H1 (cell line): ENCODE measurements around the gene ATCAY. TPM values are rescaled to one million over a fixed set of nuclear protein-coding genes. Genes with fewer than 3 reads are reported as not detected.

Experiments used
- CTCF ChIA-PET: fragments of 300-600 bp; sonication (Branson Sonifier 250); formaldehyde crosslinking; loops from one replicate; lab custom pipeline; 2021; ENCODE audit not compliant: partially characterized antibody; lab: Charles Lee
- POLR2A ChIA-PET: fragments of 300-600 bp; sonication (Branson Sonifier 250); formaldehyde crosslinking; loops from one replicate; lab custom pipeline; 2021; ENCODE audit warnings: inconsistent platforms; ENCODE audit not compliant: partially characterized antibody; lab: Charles Lee
- DNase-seq, 2 experiments: peaks; one replicate each; pipeline versions ENCODE4 v3.0.0 to v3.0.0-alpha.2; 2010 to 2022; ENCODE audit warnings: low spot score in 2 of 2, low read depth in 1 of 2, mixed read lengths in 1 of 2
- FAIRE-seq: peaks from 2 replicates; lab custom pipeline; 2011; peaks lifted over from hg19 to GRCh38; lab: Jason Lieb, UNC
- H2AFZ ChIP-seq: 2 replicates; pipeline ENCODE4 v1.8.1; 2012; ENCODE audit warnings: low read length, inconsistent platforms
- H2AK5ac ChIP-seq: 2 replicates; pipeline ENCODE4 v1.6.1; 2013; ENCODE audit warnings: low read depth, low read length
- H2BK120ac ChIP-seq: replicated peaks from 2 replicates; pipeline ENCODE3; 2013; ENCODE audit warnings: low read depth, low read length, inconsistent platforms
- H2BK12ac ChIP-seq: 2 replicates; pipeline ENCODE4 v1.6.1; 2013; ENCODE audit warnings: low read depth, low read length
- H2BK15ac ChIP-seq: 2 replicates; pipeline ENCODE4 v1.6.1; 2013; ENCODE audit warnings: low read length
- H2BK20ac ChIP-seq: 2 replicates; pipeline ENCODE4 v1.6.1; 2013; ENCODE audit warnings: low read length
- H2BK5ac ChIP-seq: 2 replicates; pipeline ENCODE4 v1.6.1; 2013; ENCODE audit warnings: low read depth, low read length
- H3K14ac ChIP-seq: 2 replicates; pipeline ENCODE4 v1.6.1; 2013; ENCODE audit warnings: inconsistent platforms; ENCODE audit not compliant: insufficient read length
- H3K18ac ChIP-seq: 2 replicates; pipeline ENCODE4 v1.6.1; 2013; ENCODE audit warnings: low read length; ENCODE audit errors: extremely low read depth
- H3K23ac ChIP-seq: 2 replicates; pipeline ENCODE4 v1.6.1; 2013; ENCODE audit warnings: inconsistent platforms; ENCODE audit not compliant: insufficient read length
- H3K23me2 ChIP-seq: 2 replicates; pipeline ENCODE4 v1.6.1; 2013; ENCODE audit warnings: low read depth, low read length
- H3K27ac ChIP-seq: 2 replicates; pipeline ENCODE4 v1.6.1; 2011; ENCODE audit warnings: low read depth, low read length, inconsistent platforms
- H3K27me3 ChIP-seq, 4 experiments: replicated peaks in 1 of 4; 1 replicate in 1 of 4; 2 replicates in 3 of 4; pipeline versions ENCODE4 v1.6.1 to v1.8.1; 2011 to 2013; ENCODE audit warnings: low read length in 3 of 4, mild to moderate bottlenecking in 3 of 4, inconsistent platforms in 2 of 4, mixed read lengths in 2 of 4, moderate library complexity in 1 of 4; ENCODE audit not compliant: control insufficient read depth in 3 of 4, insufficient read depth in 3 of 4; ENCODE audit errors: extremely low read depth in 1 of 4
- H3K36me3 ChIP-seq, 4 experiments: 2 replicates each; pipeline versions ENCODE4 v1.6.1 to v1.8.1; 2011 to 2013; ENCODE audit warnings: mild to moderate bottlenecking in 4 of 4, low read length in 3 of 4, moderate library complexity in 2 of 4, control low read depth in 1 of 4, inconsistent platforms in 1 of 4; ENCODE audit not compliant: insufficient read depth in 4 of 4, control insufficient read depth in 2 of 4
- H3K4ac ChIP-seq: replicated peaks from 2 replicates; pipeline ENCODE3; 2013; ENCODE audit warnings: low read length, low read depth, mixed read lengths, inconsistent platforms; ENCODE audit not compliant: insufficient read length
- H3K4me1 ChIP-seq, 4 experiments: replicated peaks in 1 of 4; 1 replicate in 1 of 4; 2 replicates in 3 of 4; pipeline versions ENCODE4 v1.6.1 to v1.8.1; 2011 to 2013; ENCODE audit warnings: low read length in 3 of 4, inconsistent platforms in 2 of 4, mixed read lengths in 1 of 4; ENCODE audit not compliant: insufficient read depth in 4 of 4, control insufficient read depth in 3 of 4
- H3K4me2 ChIP-seq, 2 experiments: 2 replicates each; pipeline versions ENCODE4 v1.6.1 to v1.8.1; 2011 to 2013; ENCODE audit warnings: low read depth in 2 of 2, low read length in 2 of 2, control low read depth in 1 of 2, inconsistent platforms in 1 of 2, mild to moderate bottlenecking in 1 of 2; ENCODE audit not compliant: insufficient read depth in 1 of 2
- H3K4me3 ChIP-seq, 4 experiments: fragments of 200-600, 300-600 bp in 1 of 4; sonication (generic), shearing (Covaris generic), sonication (Bioruptor Twin) in 1 of 4; 2 replicates each; pipeline versions ENCODE4 v1.5.1 to v1.8.1; 2011 to 2016; ENCODE audit warnings: low read length in 4 of 4, low read depth in 3 of 4, control low read depth in 2 of 4, inconsistent platforms in 2 of 4, mild to moderate bottlenecking in 2 of 4, mixed read lengths in 1 of 4, moderate library complexity in 1 of 4; ENCODE audit not compliant: insufficient read depth in 2 of 4; ENCODE audit errors: extremely low read depth in 1 of 4
- H3K56ac ChIP-seq: replicated peaks from 2 replicates; pipeline ENCODE3; 2013; ENCODE audit warnings: low read depth, mild to moderate bottlenecking, mixed read lengths, low read length, inconsistent platforms; ENCODE audit not compliant: insufficient read length
- H3K79me1 ChIP-seq: 2 replicates; pipeline ENCODE4 v1.6.1; 2013; ENCODE audit warnings: low read depth, low read length, control low read depth
- H3K79me2 ChIP-seq, 2 experiments: 2 replicates each; pipeline versions ENCODE4 v1.6.1 to v1.8.1; 2012 to 2013; ENCODE audit warnings: low read length in 2 of 2, mild to moderate bottlenecking in 2 of 2, inconsistent platforms in 1 of 2; ENCODE audit not compliant: insufficient read depth in 2 of 2, control insufficient read depth in 1 of 2
- H3K9ac ChIP-seq, 4 experiments: replicated peaks in 1 of 4; 1 replicate in 1 of 4; 2 replicates in 3 of 4; pipeline versions ENCODE4 v1.6.1 to v1.8.1; 2011 to 2013; ENCODE audit warnings: low read depth in 3 of 4, low read length in 3 of 4, control low read depth in 2 of 4, mild to moderate bottlenecking in 2 of 4, moderate library complexity in 2 of 4, inconsistent platforms in 1 of 4; ENCODE audit errors: extremely low read depth in 1 of 4
- H3K9me3 ChIP-seq, 2 experiments: 2 replicates each; pipeline versions ENCODE4 v1.6.1 to v1.8.1; 2012 to 2013; ENCODE audit warnings: mild to moderate bottlenecking in 2 of 2, moderate library complexity in 2 of 2, control low read depth in 1 of 2, inconsistent platforms in 1 of 2, low read depth in 1 of 2, low read length in 1 of 2, mixed read lengths in 1 of 2; ENCODE audit not compliant: insufficient read depth in 2 of 2
- H4K20me1 ChIP-seq, 2 experiments: replicated peaks in 1 of 2; 2 replicates each; pipeline versions ENCODE3 to v1.8.1; 2011 to 2013; ENCODE audit warnings: inconsistent platforms in 2 of 2, low read length in 2 of 2, mild to moderate bottlenecking in 1 of 2; ENCODE audit not compliant: insufficient read depth in 2 of 2, control insufficient read depth in 1 of 2
- H4K5ac ChIP-seq: 2 replicates; pipeline ENCODE4 v1.6.1; 2013; ENCODE audit warnings: low read length, low read depth, mixed read lengths, inconsistent platforms; ENCODE audit not compliant: insufficient read length
- H4K8ac ChIP-seq: 2 replicates; pipeline ENCODE4 v1.8.0; 2013; ENCODE audit warnings: mild to moderate bottlenecking, moderate library complexity, low read length, inconsistent platforms; ENCODE audit not compliant: insufficient read depth; ENCODE audit errors: extremely low read depth
- H4K91ac ChIP-seq: replicated peaks from 2 replicates; pipeline ENCODE3; 2013; ENCODE audit warnings: low read length, mixed read lengths, inconsistent platforms; ENCODE audit not compliant: insufficient read length
- ASH2L ChIP-seq: fragments of 200-600, 300-600 bp; sonication (generic); IDR thresholded peaks from one replicate; pipeline ENCODE4 v1.7.1; 2017; ENCODE audit warnings: low read length
- ATF3 ChIP-seq: IDR thresholded peaks from 2 replicates; pipeline ENCODE4 v1.6.1; 2011; ENCODE audit warnings: low read depth, mild to moderate bottlenecking, low read length; ENCODE audit not compliant: insufficient read depth
- EP300 ChIP-seq, 2 experiments: IDR thresholded peaks; 1 replicate in 1 of 2; 2 replicates in 1 of 2; pipeline ENCODE4 v1.6.1; 2011 to 2012; ENCODE audit warnings: low read depth in 2 of 2, low read length in 2 of 2, mild to moderate bottlenecking in 2 of 2, borderline replicate concordance in 1 of 2, inconsistent platforms in 1 of 2, moderate library complexity in 1 of 2
- GABPA ChIP-seq: IDR thresholded peaks from 2 replicates; pipeline ENCODE4 v1.6.1; 2011; ENCODE audit warnings: mild to moderate bottlenecking, low read length, moderate library complexity, borderline replicate concordance; ENCODE audit not compliant: insufficient read depth
- JUND ChIP-seq: IDR thresholded peaks from 2 replicates; pipeline ENCODE4 v1.6.1; 2011; ENCODE audit warnings: mild to moderate bottlenecking, improper control_type of control experiment, low read length
- KDM5A ChIP-seq: fragments of 200-600 bp; IDR thresholded peaks from 2 replicates; pipeline ENCODE4 v1.7.1; 2012; ENCODE audit warnings: mild to moderate bottlenecking, low read length, inconsistent platforms, mixed read lengths
- RFX5 ChIP-seq: IDR thresholded peaks from 2 replicates; pipeline ENCODE4 v1.6.1; 2011; ENCODE audit warnings: low read depth, low read length, improper control_type of control experiment, borderline replicate concordance
- RXRA ChIP-seq: IDR thresholded peaks from 2 replicates; pipeline ENCODE4 v1.6.1; 2011; ENCODE audit warnings: low read depth, mild to moderate bottlenecking, low read length, moderate library complexity; ENCODE audit not compliant: insufficient read depth
- SIN3A ChIP-seq, 2 experiments: IDR thresholded peaks in 1 of 2; conservative IDR thresholded peaks in 1 of 2; 2 replicates each; pipeline ENCODE4 v1.6.1; 2011 to 2012; ENCODE audit warnings: low read length in 2 of 2, improper control_type of control experiment in 1 of 2, low read depth in 1 of 2, mild to moderate bottlenecking in 1 of 2
- TCF12 ChIP-seq: IDR thresholded peaks from 2 replicates; pipeline ENCODE4 v1.6.1; 2011; ENCODE audit warnings: low read depth, mild to moderate bottlenecking, low read length
- YY1 ChIP-seq: IDR thresholded peaks from 2 replicates; pipeline ENCODE4 v1.6.1; 2011; ENCODE audit warnings: low read depth, mild to moderate bottlenecking, low read length
- ZNF274 ChIP-seq: IDR thresholded peaks from 2 replicates; pipeline ENCODE4 v1.7.0; 2012; ENCODE audit warnings: low read length, borderline replicate concordance; ENCODE audit errors: extremely low read depth
- WGBS, 2 experiments: shearing (Covaris generic) in 1 of 2; methylation state at CpG; one replicate each; pipeline versions ENCODE4 v1.1.6 to v1.1.7; 2013 to 2015; ENCODE audit warnings: low lambda C conversion rate in 2 of 2, mixed read lengths in 2 of 2, inconsistent platforms in 1 of 2, low coverage in 1 of 2, missing lambda C conversion rate in 1 of 2; ENCODE audit not compliant: insufficient replicate concordance in 2 of 2, insufficient coverage in 1 of 2, insufficient read length in 1 of 2; ENCODE audit errors: extremely low coverage in 1 of 2, missing lambda C conversion rate in 1 of 2; 5-methylcytosine and 5-hydroxymethylcytosine counted together
- polyA plus RNA-seq, 7 experiments: library from polyadenylated mRNA; depleted of rRNA in 3 of 7; stranded (reverse) in 5 of 7; unstranded in 2 of 7; fragments of >200 nt in 5 of 7; fragments of 200-250 nt in 2 of 7; gene quantifications; 1 replicate in 5 of 7; 2 replicates in 1 of 7; 4 replicates in 1 of 7; pipeline versions ENCODE4 v1.2.1 to v1.2.3, GENCODE V29; 2011 to 2013; ENCODE audit warnings: missing spikeins in 2 of 7, mixed read lengths in 2 of 7
- total RNA-seq: library from RNA; stranded (reverse); fragmentation: NEBNext Ultra II Directional; extraction: Animal tissue kit (Norgen Biotek cat#: 25700); gene quantifications from 2 replicates; pipeline ENCODE4 v1.2.1, GENCODE V29; 2021
- TF ChIP-seq, protein P1 (sequence below): IDR thresholded peaks from 2 replicates; pipeline ENCODE4 v1.6.1; 2012; ENCODE audit warnings: inconsistent platforms

ATCAY gene
- total and polyA plus RNA-seq, 2 of the 8 experiments (the other 6 are each of a cell fraction or from before 2014, with no cell fraction given), result 24.4 to 33.8 TPM

DNA sequence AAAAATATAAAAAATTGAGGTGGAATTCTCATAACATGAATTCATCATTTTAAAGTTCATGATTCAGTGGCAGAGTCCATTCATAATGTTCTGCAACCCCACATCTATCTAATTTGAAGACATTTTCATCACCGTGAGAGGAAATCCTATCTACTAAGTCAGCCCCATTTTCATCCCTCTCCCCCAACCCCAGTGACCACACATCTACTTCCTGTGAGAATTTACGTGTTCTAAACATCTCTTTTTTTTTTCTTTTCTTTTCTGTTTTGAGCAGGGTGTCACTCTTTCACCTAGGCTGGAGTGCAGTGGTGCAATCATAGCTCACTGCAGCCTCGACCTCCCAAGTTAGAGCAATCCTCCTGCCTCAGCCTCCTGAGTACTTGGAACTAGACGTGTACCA lies 17.5 kb downstream of the ATCAY start:
- DNase-seq (no peak), FAIRE-seq (no peak)
- Histone ChIP-seq H3K36me3 (peaks cover 3 to 14% (median 9%) of the 10 kb centered on the region in 4 experiments; a peak in 7 of 8 replicates), H3K27ac (no peak overlapping the region), H3K4ac (no peak overlapping the region), H2BK12ac (no peak overlapping the region), H3K4me3 (no peak overlapping the region), H3K14ac (no peak overlapping the region), H3K79me2 (no peaks in the 10 kb centered on the region), H2AK5ac (no peak overlapping the region), H3K9ac (no peak overlapping the region), H4K5ac (no peak overlapping the region), H3K79me1 (0 out of 2 replicates have a peak, but pooled peaks cover 2% of the 10 kb centered on the region), H2BK15ac (no peak overlapping the region), H3K56ac (no peak overlapping the region), H2BK120ac (no peak overlapping the region), H4K20me1 (no peaks in the 10 kb centered on the region), H2BK5ac (no peak overlapping the region), H3K9me3 (peaks cover 7% of the 10 kb centered on the region in 2 experiments; a peak in 3 of 4 replicates), H2AFZ (no peak overlapping the region), H3K23ac (no peak overlapping the region), H3K4me1 (no peaks in the 10 kb centered on the region), H2BK20ac (no peak overlapping the region), H3K23me2 (no peaks in the 10 kb centered on the region), H3K4me2 (no peak overlapping the region), H3K18ac (no peak overlapping the region), H4K91ac (no peak overlapping the region), H3K27me3 (no peaks in the 10 kb centered on the region), H4K8ac (no peak overlapping the region)
- POLR2A ChIA-PET, result no interaction called here
- CTCF ChIA-PET, result interaction anchor here (0.7 kb wide), 1 partner anchor 10 kb away, joined by 3 read pairs; no protein-coding TSS in a partner anchor
- 90% methylated on average over 4 of the region's 4 CpGs; no CpG with 5 or more reads in 1 of the 2 experiments for WGBS, 2 experiments
- no peak for TF ChIP-seq ATF3
- TF ChIP-seq JUND, result no peak
- TF ChIP-seq, protein P1, sequence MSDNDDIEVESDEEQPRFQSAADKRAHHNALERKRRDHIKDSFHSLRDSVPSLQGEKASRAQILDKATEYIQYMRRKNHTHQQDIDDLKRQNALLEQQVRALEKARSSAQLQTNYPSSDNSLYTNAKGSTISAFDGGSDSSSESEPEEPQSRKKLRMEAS, result no peak
- no peak for TF ChIP-seq SIN3A (conservative IDR thresholded peaks at IDR 0.05 in 1 of 2, IDR thresholded peaks at IDR 0.05 in 1 of 2; ENCODE audit: low read depth in 1 of 2, low read length in 2 of 2)
- no peak for TF ChIP-seq ZNF274
- TF ChIP-seq YY1, result no peak
- TF ChIP-seq RXRA, result no peak
- no peak for TF ChIP-seq TCF12
- no peak for TF ChIP-seq ASH2L
- TF ChIP-seq EP300 (IDR thresholded peaks at IDR 0.05; ENCODE audit: borderline replicate concordance in 1 of 2, low read depth in 2 of 2, low read length in 2 of 2), result no peak
- no peak for TF ChIP-seq RFX5
- no peak for TF ChIP-seq GABPA
- TF ChIP-seq KDM5A, result no peak
